SW 1271 (cell line): ENCODE data around the gene NRAS.
"Not testable (repeated sequence)": the region's sequence is repeated elsewhere in the genome, so short reads cannot be mapped to it uniquely, and the experiment has no call there.

Source experiments
- DNase-seq, 2 experiments: peaks; one replicate each; lab custom pipeline; 2025; lab: John Stamatoyannopoulos, UW

The NRAS gene

DNA sequence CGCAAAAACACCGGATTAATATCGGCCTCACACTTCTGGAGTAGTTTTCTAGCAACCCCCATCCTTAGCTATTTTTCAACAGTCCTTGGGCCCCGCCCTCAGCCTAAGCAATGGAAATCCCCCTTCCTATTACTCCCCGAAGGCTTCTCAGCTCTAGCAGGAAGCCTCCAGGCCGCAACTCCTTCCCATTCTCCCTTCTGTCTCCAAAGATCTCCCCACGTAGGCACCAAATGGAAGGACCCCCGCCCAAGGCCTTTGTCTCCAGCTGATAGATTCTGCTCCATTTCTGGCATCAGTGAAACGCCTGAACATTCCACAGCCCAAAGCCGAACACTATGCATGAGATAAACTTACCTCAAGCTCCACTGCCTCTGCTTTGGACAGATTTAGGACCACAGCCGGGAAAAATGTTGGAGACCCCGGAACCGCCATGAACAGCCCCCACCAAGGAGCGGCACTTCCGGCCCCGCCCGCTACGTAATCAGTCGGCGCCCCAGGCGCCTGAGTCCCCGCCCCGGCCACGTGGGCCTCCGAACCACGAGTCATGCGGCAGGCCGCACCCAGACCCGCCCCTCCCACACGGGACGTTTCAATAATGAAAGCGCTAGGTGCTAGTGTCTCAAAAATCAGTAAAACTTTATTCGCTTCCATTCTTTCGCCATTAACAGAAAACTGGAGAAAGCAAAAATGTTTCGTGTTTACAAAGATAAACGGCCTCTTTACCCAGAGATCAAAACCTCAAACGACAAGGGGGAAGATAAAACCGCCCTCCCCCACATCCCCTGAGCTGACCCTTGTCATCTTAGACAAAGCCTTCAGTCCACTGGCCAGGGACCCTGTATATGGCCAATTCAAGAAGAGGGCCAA, at the start of gene NRAS:
Gene NRAS, minus strand, starts transcription at position 468 of the 867 bp plus-strand sequence. CDS start 611 bp downstream, outside the sequence.
- peak; percentile 62 to 79 for DNase-seq

DNA sequence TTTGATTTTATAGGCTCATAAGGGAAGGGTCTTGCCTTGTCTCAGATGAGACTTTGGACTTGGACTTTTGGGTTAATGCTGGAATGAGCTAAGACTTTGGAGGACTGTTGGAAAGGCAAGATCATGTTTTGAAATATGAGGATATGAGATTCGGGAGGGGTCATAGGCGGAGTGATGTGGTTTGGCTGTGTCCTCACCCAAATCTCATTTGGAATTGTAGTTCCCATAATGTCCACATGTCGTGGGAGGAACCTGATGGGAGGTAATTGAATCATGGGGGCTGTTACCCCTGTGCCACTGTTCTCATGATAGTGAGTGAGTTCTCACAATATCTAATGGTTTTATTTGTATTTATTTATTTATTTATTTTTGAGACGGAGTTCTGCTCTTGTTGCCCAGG, 48.1 kb upstream of the NRAS start:
- no peak for DNase-seq

DNA sequence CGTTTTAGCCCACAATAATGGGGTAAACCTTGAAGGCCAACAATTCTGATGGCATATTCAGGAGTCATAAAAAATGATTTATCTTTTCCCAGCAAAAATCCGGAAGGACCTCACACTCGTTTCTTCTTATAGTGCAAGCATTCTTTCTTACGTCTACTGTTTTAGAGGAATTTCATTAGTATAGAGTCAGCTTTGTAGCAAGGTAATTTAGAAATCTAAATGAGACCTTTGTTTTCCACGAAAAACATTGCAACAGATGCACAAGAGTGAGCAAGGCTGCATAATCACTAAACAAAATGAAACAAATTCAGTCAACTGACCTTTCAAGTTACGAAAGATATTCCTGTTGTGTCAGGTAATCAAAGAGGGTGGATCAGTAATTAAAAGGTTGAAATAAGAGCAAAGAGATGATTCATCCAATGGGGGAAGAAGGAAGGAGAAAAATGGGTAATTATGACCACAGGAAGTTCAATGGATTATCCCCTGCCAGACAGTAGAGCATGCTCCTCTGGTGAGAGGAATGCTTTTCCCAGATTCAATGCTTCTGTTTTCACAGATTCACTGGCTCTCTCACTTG, 41.8 kb upstream of the NRAS start:
- no peak for DNase-seq

- peak; percentile 89 to 95 for DNase-seq
These were observed 41.1 kb upstream of the NRAS start, which contains the start of gene CSDE1 for GRCh38 chr1:114757455-114758255. Gene CSDE1, minus strand, starts transcription at chr1:114757984. Its CDS starts 18,094 bp downstream, at chr1:114739890.

DNA sequence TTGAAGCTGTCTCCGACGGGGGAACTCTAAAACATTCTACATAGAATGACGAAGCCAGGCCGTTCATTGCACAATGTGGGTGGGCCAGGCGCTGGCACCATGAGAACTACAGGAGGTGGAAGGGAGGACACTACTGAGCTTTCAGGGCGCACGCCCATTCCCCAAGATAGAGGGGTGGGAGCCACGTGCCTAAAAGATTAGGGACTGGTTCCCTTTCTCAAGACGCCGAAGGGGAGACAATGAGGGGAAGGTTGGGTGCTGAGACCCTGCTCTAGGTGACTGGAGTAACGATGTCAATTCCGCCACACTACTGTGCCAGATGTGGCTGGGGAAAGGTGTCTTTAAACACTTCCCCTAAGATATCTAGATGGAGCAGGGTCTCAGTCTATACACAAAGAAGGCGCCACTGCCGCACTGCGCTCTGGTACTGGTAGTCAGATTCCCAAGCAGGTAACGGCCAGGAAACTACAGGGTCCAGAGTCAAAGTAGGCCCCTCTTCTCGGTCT, 40.4 kb upstream of the NRAS start:
- DNase-seq: no peak

GRCh38 chr1:114756009-114756892, 39.7 kb upstream of the NRAS start:
- no peak for DNase-seq

- DNase-seq: no peak
These were observed 38.7 kb upstream of the NRAS start for GRCh38 chr1:114755006-114755931.

DNA sequence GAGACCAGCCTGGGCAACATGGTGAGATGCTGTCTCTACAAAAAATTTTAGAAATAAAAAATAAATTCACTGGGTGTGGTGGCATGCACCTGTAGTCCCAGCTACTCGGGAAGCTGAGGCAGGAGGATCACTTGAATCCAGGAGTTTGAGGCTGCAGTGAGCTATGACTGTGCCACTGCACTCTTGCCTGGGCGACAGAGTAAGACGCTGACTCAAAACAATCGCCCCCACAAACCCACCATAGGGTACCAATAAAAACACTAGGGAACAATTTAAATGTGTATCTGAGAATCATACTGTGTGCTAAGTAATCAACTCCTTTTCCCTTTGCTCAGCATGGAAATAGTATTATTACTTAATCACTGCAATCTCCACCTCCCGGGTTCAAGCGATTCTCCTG, 37.1 kb upstream of the NRAS start:
- not testable (repeated sequence) for DNase-seq

GRCh38 chr1:114753143-114753542, 36.6 kb upstream of the NRAS start:
- no peak for DNase-seq

- DNase-seq: no peak
These were observed 34.2 kb upstream of the NRAS start for GRCh38 chr1:114750780-114751179.

GRCh38 chr1:114749835-114750234, 33.3 kb upstream of the NRAS start:
- no peak for DNase-seq

- no peak for DNase-seq
These were observed 30.0 kb upstream of the NRAS start for GRCh38 chr1:114746450-114747121.

GRCh38 chr1:114745291-114745690, 28.7 kb upstream of the NRAS start:
- no peak for DNase-seq

- no peak for DNase-seq
These were observed 25.6 kb upstream of the NRAS start for GRCh38 chr1:114741963-114742746.

DNA sequence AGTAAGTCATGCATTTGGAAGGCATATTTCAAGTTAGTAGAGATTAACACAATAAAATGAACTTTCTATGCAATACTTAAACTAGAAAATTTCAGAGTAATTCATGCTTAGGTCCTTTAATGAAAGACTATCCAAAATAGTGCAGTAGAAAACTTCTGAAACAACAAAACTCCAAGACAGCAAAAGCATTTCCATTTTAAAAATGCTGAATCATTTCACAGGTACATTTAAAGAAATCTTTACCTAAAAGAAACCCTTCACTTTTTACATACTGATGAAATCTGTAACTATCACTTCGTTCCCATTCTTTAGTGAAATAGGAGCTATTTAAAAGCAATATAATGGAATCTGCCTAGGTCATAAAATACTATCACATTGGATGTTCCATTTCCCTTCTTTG, 23.8 kb upstream of the NRAS start:
- DNase-seq: no peak

DNA sequence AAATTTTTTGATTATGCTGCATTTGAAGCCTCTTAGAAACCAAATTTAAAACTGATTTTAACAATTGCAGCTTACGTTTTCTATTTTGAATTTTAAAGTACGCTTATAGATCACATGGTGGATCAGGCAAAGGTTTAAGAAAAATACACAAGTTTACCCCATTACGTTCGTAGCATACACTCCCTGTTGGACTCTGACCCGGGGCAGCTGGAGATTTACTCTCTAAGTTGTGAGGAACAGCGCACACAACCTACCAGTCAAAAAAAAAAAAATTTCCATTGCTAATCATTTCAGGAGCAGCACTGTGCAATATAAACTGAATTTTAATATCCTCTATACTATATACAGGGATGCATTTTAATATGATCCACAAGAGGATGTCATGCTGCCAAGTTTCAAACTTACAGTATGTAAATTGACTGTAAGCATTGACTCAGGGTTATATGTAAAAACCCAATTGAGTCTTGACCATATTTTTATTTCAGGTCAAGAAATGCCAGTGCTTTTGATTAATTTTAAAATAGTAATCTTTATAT, 20.8 kb upstream of the NRAS start:
- no peak for DNase-seq

GRCh38 chr1:114735479-114735878, 18.9 kb upstream of the NRAS start:
- no peak for DNase-seq

DNA sequence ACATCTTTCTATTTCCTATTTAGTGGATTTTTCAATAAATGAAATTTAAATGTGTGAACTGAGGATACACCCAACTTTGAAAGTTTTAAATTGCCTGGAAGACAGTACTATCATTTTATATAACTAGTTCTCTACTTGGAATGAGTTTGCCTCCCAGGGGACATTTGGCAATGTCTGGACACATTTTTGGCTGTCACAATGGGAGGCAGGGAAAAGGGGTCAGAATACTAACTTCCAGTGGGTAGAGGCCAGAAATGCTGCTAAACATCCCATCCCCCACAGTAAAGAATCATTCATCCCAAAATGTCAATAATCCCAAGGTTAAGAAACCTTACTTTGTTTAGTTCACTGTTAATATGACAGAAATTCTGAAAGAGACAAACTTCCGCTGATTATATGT, 13.2 kb upstream of the NRAS start:
- DNase-seq: no peak

DNA sequence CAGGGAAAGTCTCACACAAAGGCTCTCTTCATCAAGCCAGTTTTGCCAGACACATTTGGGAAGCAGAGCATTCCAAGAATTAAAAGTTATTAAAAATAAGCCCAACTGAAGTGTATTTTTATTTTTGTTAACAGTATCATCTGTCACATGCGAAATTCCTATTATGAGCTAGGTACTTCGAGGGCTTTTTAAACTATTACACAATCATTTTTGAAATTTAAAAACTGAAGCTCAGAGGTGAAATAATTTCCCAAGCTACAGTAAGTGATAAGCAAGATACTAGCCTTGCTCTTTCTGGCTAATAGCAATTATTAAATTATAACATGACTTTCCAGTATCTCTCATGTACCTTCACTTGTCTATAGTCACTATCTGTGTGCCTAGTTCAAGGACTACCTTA, 12.0 kb upstream of the NRAS start:
- DNase-seq: no peak
